SH-SY5Y (cell line): ENCODE data around the gene CETP.

Experiments
- GATA2 ChIP-seq: IDR thresholded peaks from 2 replicates; pipeline ENCODE4 v1.6.1; 2011; ENCODE audit warnings: mild to moderate bottlenecking, low read depth, low read length
- GATA3 ChIP-seq: IDR thresholded peaks from 2 replicates; pipeline ENCODE4 v1.6.1; 2011; ENCODE audit warnings: low read depth, mild to moderate bottlenecking, low read length, moderate library complexity

DNA sequence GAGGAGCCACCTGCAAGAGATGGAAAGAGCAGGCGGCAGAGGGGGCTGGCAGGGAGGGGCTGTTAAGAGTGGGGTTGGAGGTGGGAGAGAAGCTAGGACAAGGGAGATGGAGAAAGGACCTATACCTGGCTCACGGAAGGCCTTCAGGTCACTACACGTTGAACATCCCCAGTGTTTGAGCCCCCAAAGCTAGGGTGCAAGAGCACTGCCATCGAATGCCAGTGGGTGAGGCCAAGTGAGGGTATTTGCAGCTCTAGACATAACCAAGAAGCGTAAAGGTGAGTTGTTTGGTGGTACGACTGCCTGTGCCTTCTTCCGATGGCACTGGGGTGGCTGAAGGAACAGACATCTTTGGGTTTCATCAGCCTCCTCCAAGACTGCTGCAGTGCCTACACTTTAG lies 46.9 kb upstream of the CETP start:
- TF ChIP-seq GATA2, result no peak
- TF ChIP-seq GATA3, result no peak
